Heart left ventricle (tissue), 16 donors: ENCODE results near the gene VAPA. TPM values are rescaled to one million over a fixed set of nuclear protein-coding genes. Genes with fewer than 3 reads are reported as not detected.

Experiments
- ATAC-seq, 4 donors: fragments of 200-7000 bp; cut with Tn5 transposase; one replicate each; pipeline ENCODE4 v1.9.1; 2020 to 2022; ENCODE audit warnings: moderate library complexity in 4 of 4, mild to moderate bottlenecking in 3 of 4, moderate number of reproducible peaks in 1 of 4
- DNase-seq, 5 donors: peaks; one replicate each; pipeline ENCODE4 v3.0.0-alpha.2; 2020
- H3K27ac ChIP-seq, 12 donors: fragments of 200-600 bp; sonication (generic) in 4 of 12; one replicate each; pipeline versions ENCODE4 v1.5.0 to v1.8.0; 2016 to 2022; ENCODE audit warnings: mild to moderate bottlenecking in 2 of 12
- H3K27me3 ChIP-seq, 9 donors: fragments of 200-600 bp; sonication (generic) in 2 of 9; one replicate each; pipeline versions ENCODE4 v1.5.1 to v1.8.0; 2016 to 2022; ENCODE audit warnings: mild to moderate bottlenecking in 3 of 9
- H3K36me3 ChIP-seq, 9 donors: fragments of 200-600 bp; sonication (generic) in 2 of 9; one replicate each; pipeline versions ENCODE4 v1.5.0 to v1.8.0; 2018 to 2022; ENCODE audit warnings: mild to moderate bottlenecking in 2 of 9
- H3K4me1 ChIP-seq, 12 donors: fragments of 200-600 bp; sonication (generic) in 4 of 12; one replicate each; pipeline versions ENCODE4 v1.5.0 to v1.8.0; 2016 to 2022; ENCODE audit warnings: mild to moderate bottlenecking in 3 of 12
- H3K4me3 ChIP-seq, 12 donors: fragments of 200-600 bp; sonication (generic) in 4 of 12; one replicate each; pipeline versions ENCODE4 v1.5.0 to v1.8.0; 2017 to 2022; ENCODE audit warnings: mild to moderate bottlenecking in 9 of 12, moderate library complexity in 4 of 12
- H3K9me3 ChIP-seq, 12 donors: fragments of 200-600 bp; sonication (generic) in 4 of 12; one replicate each; pipeline versions ENCODE4 v1.5.0 to v1.8.0; 2016 to 2022; ENCODE audit warnings: mild to moderate bottlenecking in 1 of 12
- CTCF ChIP-seq, 12 donors: fragments of 200-600 bp; sonication (generic) in 4 of 12; IDR thresholded peaks; one replicate each; pipeline versions ENCODE4 v1.5.0 to v1.8.0; 2018 to 2022; ENCODE audit warnings: antibody characterized with exemption in 12 of 12, mild to moderate bottlenecking in 5 of 12
- POLR2A ChIP-seq, 2 donors: fragments of 450-650 bp; IDR thresholded peaks; one replicate each; pipeline ENCODE4 v1.6.1; 2017; ENCODE audit warnings: antibody characterized with exemption in 2 of 2, mild to moderate bottlenecking in 2 of 2, moderate library complexity in 2 of 2
- WGBS, 4 donors: extraction: QIAGEN DNeasy Blood & Tissue Kit in 2 of 4; methylation state at CpG; one replicate each; pipeline versions ENCODE4 v1.1.5 to v1.1.7; 2013 to 2018; 5-methylcytosine and 5-hydroxymethylcytosine counted together
- intact Hi-C, 10 donors: fragments of 100-400 bp; cut with DNase I; formaldehyde crosslinking; loops; one replicate each; pipeline versions ENCODE4 v1.11.1 to v1.14.2; 2022
- polyA plus RNA-seq, 2 donors: library from polyadenylated mRNA; stranded (reverse); fragments of 200-250 nt; gene quantifications; one replicate each; pipeline ENCODE4 v1.2.3, GENCODE V29; 2013
- total RNA-seq, 9 donors: library from RNA; depleted of rRNA in 2 of 9; stranded (reverse); fragments of >200 nt in 2 of 9; fragmentation: NEBNext Ultra II Directional in 3 of 9; extraction: Animal tissue kit (Norgen Biotek cat#: 25700) in 3 of 9; gene quantifications; one replicate each; pipeline versions ENCODE4 v1.1.0 to v1.2.4, GENCODE V29; 2016 to 2023
- donor health status: ischemic (EF 13 %, LVEDD 7.1; RV severe dilation, severe dysfunction).
- donor health status: healthy with polysubstance abuse.
- donor health status: DM: no; HTN: yes; CAD: no.
- donor health status: DM: no; HTN: no; CAD: no.
- donor health status: ischemic (EF 25% LVEDD 6.9; RV normal size, moderate dysfunction).
- donor health status: ischemic (EF 25% LVEDD 5.7; RV mildly dilated, moderate dysfunction).
- donor health status: healthy.
- donor health status: DM: yes; HTN: yes; CAD: no.
- donor health status: ischemic (EF 35%, LVEDD 5.7; RV mildly dilated, moderate dysfunction).
- donor health status: nonischemic (EF 11% LVEDD 7.7; RV severe dilation, severe dysfunction).
- donor health status: DM: yes; HTN: yes; CAD: no.
- donor health status: PGD.
- donor health status: ischemic (EF 29% LVEDD 5.4; RV normal size, mild dysfunction).
- donor health status: nonischemic (EF 23%, LVEDD 6.1; RV moderate dilation, normal function).

Gene VAPA
- total and polyA plus RNA-seq, 11 donors = 107 to 289 (median 201) TPM

- H3K9me3 ChIP-seq = no peaks in the 10 kb centered on the region
- peaks cover 0 to 19% (median 3%) of the 10 kb centered on the region in 12 donors for H3K4me1 ChIP-seq
- ATAC-seq (no peak), DNase-seq (no peak)
- peaks cover 0 to 36% (median 22%) of the 10 kb centered on the region in 9 donors for H3K36me3 ChIP-seq
- no peak overlapping the region for H3K27ac ChIP-seq
- intact Hi-C loops = loop anchor here in 6 of 10 donors (10.0 kb wide), 4 partner anchors 155 to 385 kb away; partner anchors contain the start of gene RAB31 (in 1 of the 6)
- no peak overlapping the region for H3K4me3 ChIP-seq
- H3K27me3 ChIP-seq = no peaks in the 10 kb centered on the region
- no peak for TF ChIP-seq POLR2A (IDR thresholded peaks at IDR 0.05)
- TF ChIP-seq CTCF (IDR thresholded peaks at IDR 0.05) = no peak
- 89 to 96% (median 94%) methylated on average over 1 of the region's 1 CpG for WGBS, 4 donors
Observed at GRCh38 chr18:9959564-9959963, 45.7 kb downstream of the VAPA start.

- peaks cover 0 to 28% (median 13%) of the 10 kb centered on the region in 9 donors for H3K36me3 ChIP-seq
- peaks cover 0 to 19% (median 3%) of the 10 kb centered on the region in 12 donors for H3K4me1 ChIP-seq
- DNase-seq = no peak
- no peak for ATAC-seq
- no peaks in the 10 kb centered on the region for H3K27me3 ChIP-seq
- H3K27ac ChIP-seq = no peak overlapping the region
- H3K9me3 ChIP-seq = no peaks in the 10 kb centered on the region
- intact Hi-C loops = no loop called here
- H3K4me3 ChIP-seq = no peak overlapping the region
- WGBS, 4 donors = 60 to 69% (median 66%) methylated on average over 7 of the region's 7 CpGs
- TF ChIP-seq CTCF (IDR thresholded peaks at IDR 0.05) = no peak
Observed at GRCh38 chr18:9960258-9960904, 46.6 kb downstream of the VAPA start.

GRCh38 chr18:9961041-9961440 lies 47.2 kb downstream of the VAPA start:
- intact Hi-C loops = no loop called here
- DNase-seq (no peak), ATAC-seq (peak in 3 of 4 donors; percentile 19 to 48 (median 21))
- 27 to 47% (median 36%) methylated on average over 3 of the region's 3 CpGs for WGBS, 4 donors
- peaks cover 0 to 19% (median 3%) of the 10 kb centered on the region in 12 donors for H3K4me1 ChIP-seq
- H3K4me3 ChIP-seq = no peak overlapping the region
- no peak for TF ChIP-seq CTCF (IDR thresholded peaks at IDR 0.05)
- TF ChIP-seq POLR2A (IDR thresholded peaks at IDR 0.05) = no peak
- H3K9me3 ChIP-seq = no peaks in the 10 kb centered on the region
- no peaks in the 10 kb centered on the region for H3K27me3 ChIP-seq
- peaks cover 0 to 21% (median 7%) of the 10 kb centered on the region in 9 donors for H3K36me3 ChIP-seq
- H3K27ac ChIP-seq = no peak overlapping the region

GRCh38 chr18:9965711-9966624 lies 52.2 kb downstream of the VAPA start:
- WGBS, 4 donors = 80 to 84% (median 83%) methylated on average over 9 of the region's 9 CpGs
- ATAC-seq (no peak), DNase-seq (no peak)
- Histone ChIP-seq H3K27me3 (no peaks in the 10 kb centered on the region), H3K4me3 (no peak overlapping the region), H3K9me3 (no peaks in the 10 kb centered on the region), H3K4me1 (peaks cover 0 to 12% (median 0%) of the 10 kb centered on the region in 12 donors), H3K36me3 (no peaks in the 10 kb centered on the region), H3K27ac (no peak overlapping the region)
- no peak for TF ChIP-seq POLR2A (IDR thresholded peaks at IDR 0.05)
- TF ChIP-seq CTCF (IDR thresholded peaks at IDR 0.05) = no peak
- intact Hi-C loops = no loop called here
